IPS-20b (cell line): Measurements from ENCODE around the gene CPN2.

Experiments used
- H3K27ac ChIP-seq: one replicate; pipeline ENCODE4 v1.5.1; 2013; ENCODE audit warnings: low read length
- H3K27me3 ChIP-seq: 2 replicates; pipeline ENCODE4 v1.6.1; 2013; ENCODE audit warnings: mild to moderate bottlenecking, low read length, inconsistent platforms; ENCODE audit not compliant: insufficient read depth
- H3K36me3 ChIP-seq: 2 replicates; pipeline ENCODE4 v1.6.1; 2013; ENCODE audit warnings: low read depth, mild to moderate bottlenecking, inconsistent platforms, low read length, moderate library complexity; ENCODE audit not compliant: insufficient read depth
- H3K4me1 ChIP-seq: 2 replicates; pipeline ENCODE4 v1.6.1; 2013; ENCODE audit warnings: mild to moderate bottlenecking, control low read depth, inconsistent platforms, low read length, moderate library complexity; ENCODE audit not compliant: insufficient read depth
- H3K4me3 ChIP-seq: 2 replicates; pipeline ENCODE4 v1.5.1; 2013; ENCODE audit warnings: mild to moderate bottlenecking, low read length, inconsistent platforms
- H3K9ac ChIP-seq: 2 replicates; pipeline ENCODE4 v1.6.1; 2013; ENCODE audit warnings: low read depth, mild to moderate bottlenecking, inconsistent platforms, low read length, moderate library complexity
- H3K9me3 ChIP-seq: 2 replicates; pipeline ENCODE4 v1.6.1; 2013; ENCODE audit warnings: mild to moderate bottlenecking, low read depth, low read length, inconsistent platforms; ENCODE audit not compliant: insufficient read depth

The CPN2 gene

GRCh38 chr3:194367992-194368841 lies 17.1 kb upstream of the CPN2 start:
- H3K4me1 ChIP-seq: peaks cover 12% of the 10 kb centered on the region; the same call in 1 of the 2 replicates
- H3K27me3 ChIP-seq: peaks cover 18% of the 10 kb centered on the region
- no peak overlapping the region for H3K27ac ChIP-seq
- H3K4me3 ChIP-seq: no peak overlapping the region
- no peak overlapping the region for H3K9ac ChIP-seq
- H3K9me3 ChIP-seq: no peaks in the 10 kb centered on the region
- no peaks in the 10 kb centered on the region for H3K36me3 ChIP-seq

- Histone ChIP-seq H3K36me3 (no peaks in the 10 kb centered on the region), H3K27me3 (peaks cover 18% of the 10 kb centered on the region), H3K4me3 (no peak overlapping the region), H3K4me1 (peaks cover 12% of the 10 kb centered on the region; the same call in 1 of the 2 replicates), H3K9ac (no peak overlapping the region), H3K9me3 (no peaks in the 10 kb centered on the region), H3K27ac (no peak overlapping the region)
These were observed 14.9 kb upstream of the CPN2 start for GRCh38 chr3:194365978-194366490.

- peaks cover 18% of the 10 kb centered on the region for H3K27me3 ChIP-seq
- H3K36me3 ChIP-seq: no peaks in the 10 kb centered on the region
- H3K9me3 ChIP-seq: no peaks in the 10 kb centered on the region
- H3K4me3 ChIP-seq: no peak overlapping the region
- no peak overlapping the region for H3K27ac ChIP-seq
- H3K4me1 ChIP-seq: peaks cover 9% of the 10 kb centered on the region; the same call in 1 of the 2 replicates
- H3K9ac ChIP-seq: no peak overlapping the region
These were observed 14.4 kb upstream of the CPN2 start for GRCh38 chr3:194365526-194365925.

GRCh38 chr3:194364652-194365434 lies 13.7 kb upstream of the CPN2 start:
- H3K4me3 ChIP-seq: no peak overlapping the region
- H3K9me3 ChIP-seq: no peaks in the 10 kb centered on the region
- peaks cover 17% of the 10 kb centered on the region for H3K27me3 ChIP-seq
- peaks cover 2% of the 10 kb centered on the region; the same call in 1 of the 2 replicates for H3K4me1 ChIP-seq
- H3K27ac ChIP-seq: no peak overlapping the region
- no peaks in the 10 kb centered on the region for H3K36me3 ChIP-seq
- no peak overlapping the region for H3K9ac ChIP-seq

- H3K9ac ChIP-seq: no peak overlapping the region
- no peaks in the 10 kb centered on the region for H3K36me3 ChIP-seq
- no peak overlapping the region for H3K4me3 ChIP-seq
- no peaks in the 10 kb centered on the region for H3K4me1 ChIP-seq
- no peak overlapping the region for H3K27ac ChIP-seq
- no peaks in the 10 kb centered on the region for H3K9me3 ChIP-seq
- H3K27me3 ChIP-seq: peaks cover 12% of the 10 kb centered on the region
These were observed 13.2 kb upstream of the CPN2 start for GRCh38 chr3:194364314-194364651.

GRCh38 chr3:194360568-194360967 lies 9.4 kb upstream of the CPN2 start:
- H3K36me3 ChIP-seq: no peaks in the 10 kb centered on the region
- no peaks in the 10 kb centered on the region for H3K4me1 ChIP-seq
- no peak overlapping the region for H3K4me3 ChIP-seq
- H3K9ac ChIP-seq: no peak overlapping the region
- H3K9me3 ChIP-seq: no peaks in the 10 kb centered on the region
- no peaks in the 10 kb centered on the region for H3K27me3 ChIP-seq
- no peak overlapping the region for H3K27ac ChIP-seq

GRCh38 chr3:194357681-194358080 lies 6.6 kb upstream of the CPN2 start:
- Histone ChIP-seq H3K27ac (no peak overlapping the region), H3K4me3 (no peak overlapping the region), H3K27me3 (no peaks in the 10 kb centered on the region), H3K9ac (no peak overlapping the region), H3K4me1 (no peaks in the 10 kb centered on the region), H3K36me3 (no peaks in the 10 kb centered on the region), H3K9me3 (no peaks in the 10 kb centered on the region)

- Histone ChIP-seq H3K9ac (no peak overlapping the region), H3K36me3 (no peaks in the 10 kb centered on the region), H3K27ac (no peak overlapping the region), H3K27me3 (no peaks in the 10 kb centered on the region), H3K4me1 (no peaks in the 10 kb centered on the region), H3K4me3 (no peak overlapping the region), H3K9me3 (no peaks in the 10 kb centered on the region)
These were observed 4.3 kb upstream of the CPN2 start for GRCh38 chr3:194355379-194355778.

GRCh38 chr3:194354315-194354714 lies 3.2 kb upstream of the CPN2 start:
- H3K27ac ChIP-seq: no peak overlapping the region
- no peaks in the 10 kb centered on the region for H3K4me1 ChIP-seq
- no peak overlapping the region for H3K4me3 ChIP-seq
- H3K9me3 ChIP-seq: no peaks in the 10 kb centered on the region
- H3K36me3 ChIP-seq: no peaks in the 10 kb centered on the region
- no peak overlapping the region for H3K9ac ChIP-seq
- no peaks in the 10 kb centered on the region for H3K27me3 ChIP-seq

GRCh38 chr3:194352667-194353246 lies 1.6 kb upstream of the CPN2 start:
- H3K27me3 ChIP-seq: no peaks in the 10 kb centered on the region
- no peak overlapping the region for H3K27ac ChIP-seq
- no peak overlapping the region for H3K4me3 ChIP-seq
- no peaks in the 10 kb centered on the region for H3K36me3 ChIP-seq
- no peaks in the 10 kb centered on the region for H3K9me3 ChIP-seq
- no peak overlapping the region for H3K9ac ChIP-seq
- H3K4me1 ChIP-seq: no peaks in the 10 kb centered on the region

GRCh38 chr3:194351952-194352536 lies 916 bp upstream of the CPN2 start:
- H3K4me1 ChIP-seq: no peaks in the 10 kb centered on the region
- no peak overlapping the region for H3K4me3 ChIP-seq
- no peaks in the 10 kb centered on the region for H3K36me3 ChIP-seq
- H3K9me3 ChIP-seq: no peaks in the 10 kb centered on the region
- H3K9ac ChIP-seq: no peak overlapping the region
- H3K27ac ChIP-seq: no peak overlapping the region
- no peaks in the 10 kb centered on the region for H3K27me3 ChIP-seq
